KG1 (cell line): ENCODE results near the gene NUP205.

Experiments used
- DNase-seq: peaks from one replicate; lab custom pipeline; 2025; lab: John Stamatoyannopoulos, UW

NUP205 gene

GRCh38 chr7:135539629-135540028 is 18.1 kb upstream of the NUP205 start:
- DNase-seq, result no peak

GRCh38 chr7:135541029-135541428 is 16.7 kb upstream of the NUP205 start:
- no peak for DNase-seq

GRCh38 chr7:135550196-135550595 is 7.5 kb upstream of the NUP205 start:
- DNase-seq, result no peak

GRCh38 chr7:135552148-135552547 is 5.6 kb upstream of the NUP205 start:
- no peak for DNase-seq

GRCh38 chr7:135553346-135553745 is 4.4 kb upstream of the NUP205 start:
- no peak for DNase-seq

GRCh38 chr7:135558337-135558767 is 635 bp downstream of the NUP205 start:
- DNase-seq, result peak; percentile 19

- DNase-seq, result no peak
Measured at GRCh38 chr7:135558881-135559280, 1.2 kb downstream of the NUP205 start.

- no peak for DNase-seq
Measured at GRCh38 chr7:135560631-135561030, 2.9 kb downstream of the NUP205 start.

GRCh38 chr7:135562720-135563119 is 5.0 kb downstream of the NUP205 start:
- no peak for DNase-seq

GRCh38 chr7:135571834-135572233 is 14.1 kb downstream of the NUP205 start:
- no peak for DNase-seq

GRCh38 chr7:135573541-135573940 is 15.8 kb downstream of the NUP205 start:
- DNase-seq, result no peak

GRCh38 chr7:135575296-135575695 is 17.6 kb downstream of the NUP205 start:
- no peak for DNase-seq

- DNase-seq, result no peak
Measured at GRCh38 chr7:135578569-135578968, 20.9 kb downstream of the NUP205 start.

- no peak for DNase-seq
Measured at GRCh38 chr7:135584362-135585353, 26.9 kb downstream of the NUP205 start.

GRCh38 chr7:135597181-135597925 is 39.6 kb downstream of the NUP205 start:
- DNase-seq, result no peak

GRCh38 chr7:135597926-135598305 is 40.2 kb downstream of the NUP205 start:
- no peak for DNase-seq

GRCh38 chr7:135599471-135599870 is 41.8 kb downstream of the NUP205 start:
- no peak for DNase-seq

GRCh38 chr7:135600226-135600625 is 42.5 kb downstream of the NUP205 start:
- DNase-seq, result no peak

- no peak for DNase-seq
Measured at GRCh38 chr7:135601182-135601581, 43.5 kb downstream of the NUP205 start.

- DNase-seq, result no peak
Measured at GRCh38 chr7:135602304-135602703, 44.6 kb downstream of the NUP205 start.

GRCh38 chr7:135616136-135616535 is 58.4 kb downstream of the NUP205 start:
- no peak for DNase-seq

- DNase-seq, result no peak
Measured at GRCh38 chr7:135617781-135618180, 60.1 kb downstream of the NUP205 start.

- DNase-seq, result no peak
Measured at GRCh38 chr7:135618510-135618909, 60.8 kb downstream of the NUP205 start.
